Mucosa of descending colon (tissue), 3 donors: ENCODE data around the gene TRPM8. TPM values are rescaled to one million over a fixed set of nuclear protein-coding genes. Genes with fewer than 3 reads are reported as not detected.
"Not testable (repeated sequence)": the region's sequence is repeated elsewhere in the genome, so short reads cannot be mapped to it uniquely, and the experiment has no call there.

ENCODE experiments used
- ATAC-seq: fragments of 200-7000 bp; cut with Tn5 transposase; one replicate; pipeline ENCODE4 v1.9.1; 2020; ENCODE audit warnings: mild to moderate bottlenecking, moderate library complexity
- DNase-seq, 3 donors: peaks; one replicate each; pipeline ENCODE4 v3.0.0-alpha.2; 2020
- H3K36me3 ChIP-seq: fragments of 200-600 bp; one replicate; pipeline ENCODE4 v1.8.0; 2021; ENCODE audit warnings: low read depth, mild to moderate bottlenecking
- H3K4me1 ChIP-seq: fragments of 200-600 bp; one replicate; pipeline ENCODE4 v1.8.0; 2021; ENCODE audit warnings: low read depth, mild to moderate bottlenecking
- H3K4me3 ChIP-seq: fragments of 200-600 bp; one replicate; pipeline ENCODE4 v1.8.0; 2021; ENCODE audit warnings: mild to moderate bottlenecking
- H3K9me3 ChIP-seq: fragments of 200-600 bp; one replicate; pipeline ENCODE4 v1.8.0; 2021; ENCODE audit warnings: mild to moderate bottlenecking
- CTCF ChIP-seq: fragments of 200-600 bp; IDR thresholded peaks from one replicate; pipeline ENCODE4 v1.8.0; 2022; ENCODE audit warnings: antibody characterized with exemption, mild to moderate bottlenecking
- intact Hi-C, 2 donors: fragments of 100-400 bp; cut with DNase I in 1 of 2; cut with micrococcal nuclease in 1 of 2; formaldehyde crosslinking; loops; one replicate each; pipeline versions ENCODE4 v1.11.0 to v1.11.1; 2022; cut with DNase I, micrococcal nuclease
- total RNA-seq, 3 donors: library from RNA; stranded (reverse); fragmentation: NEBNext Ultra II Directional in 2 of 3; extraction: Animal tissue kit (Norgen Biotek cat#: 25700) in 2 of 3; gene quantifications; one replicate each; pipeline versions ENCODE4 v1.2.1 to v1.2.4, GENCODE V29; 2021 to 2023
- donor health status: DM: no; HTN: no; CAD: no; lungs with moderate emphysema.
- donor health status: DM: no; HTN: no; CAD: no.
- donor health status: DM: no; HTN: yes; CAD: no.

Gene TRPM8
- total RNA-seq, 3 donors from 2014 or later = not detected

- Histone ChIP-seq H3K4me3 (no peak overlapping the region), H3K36me3 (no peaks in the 10 kb centered on the region), H3K4me1 (no peaks in the 10 kb centered on the region), H3K9me3 (no peaks in the 10 kb centered on the region)
- DNase-seq = no peak
- TF ChIP-seq CTCF = no peak
- ATAC-seq = no peak
- intact Hi-C loops = no loop called here
Measured at GRCh38 chr2:233968556-233968955, 51.4 kb downstream of the TRPM8 start.

- DNase-seq, ATAC-seq, intact Hi-C loops, H3K4me1 ChIP-seq, H3K4me3 ChIP-seq, H3K36me3 ChIP-seq, H3K9me3 ChIP-seq: not testable (repeated sequence)
Measured at GRCh38 chr2:233972460-233972859, 55.3 kb downstream of the TRPM8 start.

DNA sequence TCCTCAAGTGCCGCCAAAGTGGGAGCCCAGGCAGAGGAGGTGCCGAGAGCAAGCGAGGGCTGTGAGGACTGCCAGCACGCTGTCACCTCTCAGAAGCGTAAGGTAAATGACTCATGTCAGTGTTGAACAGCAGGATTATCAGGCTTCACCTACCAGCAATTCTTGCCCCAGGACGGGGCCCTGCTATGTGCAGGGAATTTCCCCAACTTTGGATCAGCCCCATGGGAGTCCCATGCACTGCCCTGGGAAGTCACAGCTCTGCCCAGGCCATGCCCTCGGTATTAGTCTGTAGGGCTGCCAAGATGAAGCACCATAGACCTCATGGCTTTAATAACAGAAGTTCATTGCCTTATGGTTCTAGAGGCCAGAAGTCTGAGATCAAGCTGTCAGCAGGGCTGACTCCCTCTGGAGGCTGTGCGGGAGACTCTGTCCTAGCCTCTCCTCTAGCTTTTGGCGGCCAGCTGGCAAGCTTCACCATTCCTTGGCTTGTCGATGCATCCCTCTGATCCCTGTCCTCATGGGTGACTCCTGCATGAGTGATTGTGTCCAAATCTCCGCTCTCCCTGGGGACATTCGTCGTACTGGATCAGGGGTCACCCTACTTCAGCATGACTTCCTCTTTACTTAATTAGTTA, 55.9 kb downstream of the TRPM8 start:
- no peak for ATAC-seq
- H3K4me3 ChIP-seq = no peak overlapping the region
- no peaks in the 10 kb centered on the region for H3K9me3 ChIP-seq
- no peaks in the 10 kb centered on the region for H3K4me1 ChIP-seq
- TF ChIP-seq CTCF = no peak
- no peak for DNase-seq
- intact Hi-C loops = no loop called here
- no peaks in the 10 kb centered on the region for H3K36me3 ChIP-seq

- no peaks in the 10 kb centered on the region for H3K4me1 ChIP-seq
- ATAC-seq = no peak
- no peak overlapping the region for H3K4me3 ChIP-seq
- intact Hi-C loops = no loop called here
- TF ChIP-seq CTCF = no peak
- H3K9me3 ChIP-seq = no peaks in the 10 kb centered on the region
- no peak for DNase-seq
- H3K36me3 ChIP-seq = no peaks in the 10 kb centered on the region
Measured at GRCh38 chr2:233973786-233974185, 56.6 kb downstream of the TRPM8 start.

DNA sequence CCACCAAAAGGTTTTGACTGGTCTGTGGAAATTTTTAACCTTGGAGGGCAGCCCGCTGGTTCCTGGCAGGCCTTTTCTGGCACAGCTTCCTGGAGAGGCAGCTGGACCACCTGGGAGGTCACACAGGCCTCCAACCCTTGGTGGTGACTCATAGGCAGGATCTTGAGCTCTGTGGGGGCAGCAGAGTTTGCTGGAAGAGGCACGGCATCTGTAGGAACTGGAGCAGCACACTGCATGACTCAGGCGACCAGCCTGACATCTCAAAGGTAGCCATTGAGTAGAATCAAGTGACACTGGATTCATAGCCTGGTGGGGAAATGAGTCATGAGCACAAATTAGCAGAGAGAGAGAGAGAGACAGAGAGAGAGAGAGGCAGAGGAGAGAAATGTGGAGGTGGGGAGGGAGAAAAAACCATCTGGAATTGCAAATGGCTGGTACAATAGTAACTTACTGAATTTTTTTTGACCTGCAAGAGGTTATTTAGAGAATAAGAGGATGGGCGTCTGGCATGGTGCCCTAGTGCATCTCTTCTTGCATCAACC, 57.4 kb downstream of the TRPM8 start:
- Histone ChIP-seq H3K36me3 (no peaks in the 10 kb centered on the region), H3K4me3 (no peak overlapping the region), H3K9me3 (no peaks in the 10 kb centered on the region), H3K4me1 (no peaks in the 10 kb centered on the region)
- no peak for DNase-seq
- intact Hi-C loops = no loop called here
- no peak for TF ChIP-seq CTCF
- peak; percentile 44 for ATAC-seq

DNA sequence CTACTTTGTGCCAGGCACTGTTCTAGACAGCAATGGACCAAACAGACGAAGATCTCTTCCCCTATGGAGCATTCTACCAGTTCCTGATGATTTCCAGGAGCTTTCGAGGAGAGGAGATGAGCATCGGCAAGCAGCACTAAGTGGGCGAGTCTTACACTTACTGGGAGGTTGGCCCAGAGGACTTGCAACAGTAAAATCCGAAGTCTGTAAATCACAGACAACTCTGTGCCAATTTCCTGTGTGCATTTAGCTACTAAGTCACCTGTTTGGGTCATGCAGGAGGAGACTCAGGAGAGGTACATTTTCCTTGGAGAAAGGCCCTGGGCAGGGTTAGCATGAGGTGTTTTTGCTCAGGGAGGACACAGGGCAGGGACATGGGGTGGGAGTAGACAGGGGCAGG, 58.9 kb downstream of the TRPM8 start:
- H3K9me3 ChIP-seq = no peaks in the 10 kb centered on the region
- DNase-seq = no peak
- intact Hi-C loops = no loop called here
- TF ChIP-seq CTCF = no peak
- H3K36me3 ChIP-seq = no peaks in the 10 kb centered on the region
- H3K4me3 ChIP-seq = no peak overlapping the region
- no peak for ATAC-seq
- no peaks in the 10 kb centered on the region for H3K4me1 ChIP-seq
